ENCODE results near the gene DHX58.

GRCh38 chr17:42129109-42129837 is 16.8 kb upstream of the DHX58 start:
- TF ChIP-seq TEAD4 (IDR thresholded peaks at IDR 0.05; ENCODE audit: borderline replicate concordance, insufficient read depth) (no peak), CHD2 (IDR thresholded peaks at IDR 0.05; ENCODE audit: low read length, partially characterized antibody) (no peak), CTCF (IDR thresholded peaks at IDR 0.05) (no peak), ZBTB33 (IDR thresholded peaks at IDR 0.05; ENCODE audit: borderline replicate concordance, low read depth) (no peak), YY1 (IDR thresholded peaks at IDR 0.05; ENCODE audit: low read depth) (no peak), REST (IDR thresholded peaks at IDR 0.05; ENCODE audit: low read depth, low read length) (no peak), NFIC (IDR thresholded peaks at IDR 0.05; ENCODE audit: borderline replicate concordance) (no peak), EZH2phosphoT487 (IDR thresholded peaks at IDR 0.05; ENCODE audit: borderline replicate concordance, low read depth) (no peak)

All from SK-N-SH (cell line).